Measurements from ENCODE around the gene PLCG2. TPM values are rescaled to one million over a fixed set of nuclear protein-coding genes. Genes with fewer than 3 reads are reported as not detected.

PLCG2 gene
- total RNA-seq, 1 experiment from 2014 or later = 6.0 TPM

GRCh38 chr16:81806696-81807095 is 27.6 kb downstream of the PLCG2 start:
- no peaks in the 10 kb centered on the region for H4K20me1 ChIP-seq (ENCODE audit: control insufficient read depth, insufficient read depth, insufficient read length)
- H3K18ac ChIP-seq (ENCODE audit: insufficient read length, low read depth, low read length) = no peak overlapping the region
- H4K91ac ChIP-seq (ENCODE audit: insufficient read length, low read depth, low read length) = no peak overlapping the region
- H3K79me1 ChIP-seq (ENCODE audit: insufficient read depth, low read depth, low read length, poor library complexity, severe bottlenecking) = no peaks in the 10 kb centered on the region
- no peak overlapping the region for H3K4ac ChIP-seq (ENCODE audit: low read depth, low read length)
- H3K79me2 ChIP-seq (ENCODE audit: insufficient read depth, low read length) = no peaks in the 10 kb centered on the region
- no peak overlapping the region for H4K8ac ChIP-seq (replicated peaks; ENCODE audit: insufficient read length, low read depth, low read length)
- no CpG with 5 or more reads among the region's 6 CpGs for WGBS (ENCODE audit: extremely low coverage, insufficient read length, low lambda C conversion rate)
- no peak overlapping the region for H4K5ac ChIP-seq (ENCODE audit: insufficient read length, low read depth, low read length)
- no peak for DNase-seq
- H3K9me3 Mint-ChIP-seq = no peaks in the 10 kb centered on the region; a peak in 1 of 5 replicates
- H2BK5ac ChIP-seq (ENCODE audit: insufficient read length, low read length) = no peak overlapping the region
- no peak overlapping the region for H3K9ac ChIP-seq (ENCODE audit: extremely low read depth, insufficient read length, low read length)
- no peak overlapping the region for H3K27ac ChIP-seq (ENCODE audit: insufficient read length, low read depth, low read length)
- no peaks in the 10 kb centered on the region for H3K27me3 ChIP-seq (ENCODE audit: insufficient read depth, low read length)
- H3K14ac ChIP-seq (ENCODE audit: insufficient read depth, low read length) = no peak overlapping the region
- H3K27ac Mint-ChIP-seq = no peak overlapping the region; a peak in 1 of 7 replicates
- H3K56ac ChIP-seq (ENCODE audit: insufficient read length, low read depth, low read length) = no peak overlapping the region
- no peaks in the 10 kb centered on the region for H3K36me3 Mint-ChIP-seq (ENCODE audit: insufficient read depth in 1 of 3, low read depth in 3 of 3)
- H3K4me1 Mint-ChIP-seq = peaks cover 6 to 8% of the 10 kb centered on the region in 2 experiments; a peak in 3 of 4 replicates
- no peak overlapping the region for H3K4me3 Mint-ChIP-seq
- no peaks in the 10 kb centered on the region for H3K9me3 ChIP-seq (ENCODE audit: control insufficient read depth, low read depth, low read length)
- H3K27me3 Mint-ChIP-seq (ENCODE audit: low read depth) = no peaks in the 10 kb centered on the region
- no peak overlapping the region for H2AFZ ChIP-seq (ENCODE audit: low read length)
- no peak overlapping the region for H3K23ac ChIP-seq (ENCODE audit: insufficient read length, low read depth, low read length)
- no peaks in the 10 kb centered on the region for H3K4me1 ChIP-seq (ENCODE audit: insufficient read depth, low read length)
- H3T11ph ChIP-seq (ENCODE audit: low read length) = no peak overlapping the region
- no peak overlapping the region for H2BK120ac ChIP-seq (ENCODE audit: low read depth, low read length, poor library complexity, severe bottlenecking)
- no peak overlapping the region for H2BK20ac ChIP-seq (ENCODE audit: low read depth, low read length, poor library complexity, severe bottlenecking)
- H2BK12ac ChIP-seq (ENCODE audit: insufficient read length, low read depth, low read length) = no peak overlapping the region
- H3K4me2 ChIP-seq (ENCODE audit: insufficient read depth, insufficient read length, low read length) = no peak overlapping the region
- no peak overlapping the region for H2BK15ac ChIP-seq (ENCODE audit: low read depth, low read length)
- H2AK5ac ChIP-seq (ENCODE audit: insufficient read length, low read length) = no peak overlapping the region
- no peaks in the 10 kb centered on the region for H3K23me2 ChIP-seq (ENCODE audit: insufficient read length, low read depth, low read length, poor library complexity, severe bottlenecking)
- TF ChIP-seq CTCF (conservative IDR thresholded peaks at IDR 0.05) = no peak
